GM23338 (cell line): ENCODE results near the gene MSH3. TPM values are rescaled to one million over a fixed set of nuclear protein-coding genes. Genes with fewer than 3 reads are reported as not detected.

Experiments
- ATAC-seq: fragments of 200-7000 bp; cut with Tn5 transposase; 3 replicates; pipeline ENCODE4 v1.9.1; 2020
- DNase-seq: peaks from one replicate; pipeline ENCODE4 v3.0.0-alpha.2; 2015; ENCODE audit warnings: low spot score
- H2AFZ ChIP-seq: fragments of 200-600 bp; sonication (generic); 2 replicates; pipeline ENCODE4 v1.8.0; 2016; ENCODE audit warnings: antibody characterized with exemption, mild to moderate bottlenecking, moderate library complexity
- H3F3A ChIP-seq: fragments of 200-600 bp; sonication (generic); replicated peaks from 2 replicates; pipeline ENCODE4 v1.8.0; 2017; ENCODE audit warnings: antibody characterized with exemption, mixed run types, low read depth
- H3K27ac ChIP-seq: fragments of 200-600 bp; sonication (generic); 2 replicates; pipeline ENCODE4 v1.6.1; 2016; ENCODE audit warnings: low read depth
- H3K27me3 ChIP-seq: fragments of 200-600 bp; sonication (generic); 2 replicates; pipeline ENCODE4 v1.8.0; 2016; ENCODE audit warnings: mild to moderate bottlenecking, mixed run types, moderate library complexity; ENCODE audit not compliant: insufficient read depth
- H3K36me3 ChIP-seq: fragments of 200-600 bp; sonication (generic); 2 replicates; pipeline ENCODE4 v1.8.0; 2016; ENCODE audit warnings: mild to moderate bottlenecking; ENCODE audit not compliant: insufficient read depth
- H3K4me1 ChIP-seq: fragments of 200-600 bp; sonication (generic); 2 replicates; pipeline ENCODE4 v1.8.0; 2016; ENCODE audit warnings: mild to moderate bottlenecking, moderate library complexity; ENCODE audit not compliant: insufficient read depth
- H3K4me2 ChIP-seq: fragments of 200-600 bp; sonication (generic); 2 replicates; pipeline ENCODE4 v1.7.1; 2017; ENCODE audit warnings: mixed run types
- H3K4me3 ChIP-seq: fragments of 200-600 bp; sonication (generic); 2 replicates; pipeline ENCODE4 v1.6.1; 2016; ENCODE audit warnings: mixed run types
- H3K79me2 ChIP-seq: fragments of 200-600 bp; sonication (generic); replicated peaks from 2 replicates; pipeline ENCODE4 v1.8.0; 2017; ENCODE audit warnings: mild to moderate bottlenecking; ENCODE audit not compliant: insufficient read depth
- H3K9me2 ChIP-seq: fragments of 200-600 bp; sonication (generic); 2 replicates; pipeline ENCODE4 v1.8.0; 2017; ENCODE audit not compliant: insufficient read depth
- H4K20me1 ChIP-seq: fragments of 200-600 bp; sonication (generic); replicated peaks from 2 replicates; pipeline ENCODE4 v1.8.0; 2017; ENCODE audit warnings: mild to moderate bottlenecking; ENCODE audit not compliant: insufficient read depth
- H3K27ac Mint-ChIP-seq: 2 replicates; pipeline ENCODE4 v1.8.0; 2020; ENCODE audit warnings: inconsistent platforms, mild to moderate bottlenecking, moderate library complexity, mixed read lengths
- H3K27me3 Mint-ChIP-seq: 3 replicates; pipeline ENCODE4 v1.8.0; 2022; ENCODE audit warnings: low read depth, mild to moderate bottlenecking, moderate library complexity, mixed read lengths, inconsistent platforms; ENCODE audit not compliant: insufficient read depth, poor library complexity
- H3K36me3 Mint-ChIP-seq: 3 replicates; pipeline ENCODE4 v1.8.0; 2021; ENCODE audit warnings: low read depth, mild to moderate bottlenecking, inconsistent platforms, moderate library complexity, mixed read lengths
- H3K4me1 Mint-ChIP-seq: 3 replicates; pipeline ENCODE4 v1.8.0; 2020; ENCODE audit warnings: mild to moderate bottlenecking, inconsistent platforms, mixed read lengths
- H3K4me3 Mint-ChIP-seq: 3 replicates; pipeline ENCODE4 v1.8.0; 2021; ENCODE audit warnings: moderate library complexity, mild to moderate bottlenecking, inconsistent platforms, mixed read lengths
- H3K9me3 Mint-ChIP-seq: 3 replicates; pipeline ENCODE4 v1.8.0; 2020; ENCODE audit warnings: moderate library complexity, mild to moderate bottlenecking, inconsistent platforms, mixed read lengths
- EZH2phosphoT487 ChIP-seq: fragments of 200-600 bp; sonication (generic); IDR thresholded peaks from one replicate; pipeline ENCODE4 v1.8.1; 2018; ENCODE audit warnings: antibody characterized with exemption; ENCODE audit not compliant: unreplicated experiment
- NANOG ChIP-seq: IDR thresholded peaks from 2 replicates; pipeline ENCODE4 v1.6.1; 2016; ENCODE audit warnings: antibody characterized with exemption, borderline replicate concordance
- STAT1 ChIP-seq: IDR thresholded peaks from one replicate; pipeline ENCODE4 v1.6.1; 2016; ENCODE audit warnings: antibody characterized with exemption; ENCODE audit not compliant: unreplicated experiment
- ZNF114 ChIP-seq: fragments of 250-450 bp; sonication (Bioruptor Pico); IDR thresholded peaks from 2 replicates; pipeline ENCODE4 v1.5.0; 2020; ENCODE audit warnings: mild to moderate bottlenecking, moderate library complexity
- ZNF331 ChIP-seq: fragments of 250-450 bp; sonication (Bioruptor Pico); IDR thresholded peaks from 2 replicates; pipeline ENCODE4 v1.5.0; 2020; ENCODE audit warnings: low read depth, mild to moderate bottlenecking, moderate library complexity
- polyA plus RNA-seq: library from polyadenylated mRNA; unstranded; fragments of >200 nt; fragmentation: Nextera tagmentation; extraction: Ambion mirVana; gene quantifications from 2 replicates; pipeline ENCODE4 v1.2.1, GENCODE V29; 2016
- total RNA-seq: library from RNA; depleted of rRNA; stranded (reverse); fragments of >200 nt; shearing (Covaris generic); gene quantifications from 2 replicates; pipeline ENCODE4 v1.2.3, GENCODE V29; 2014
- TF ChIP-seq, protein P1 (sequence below): fragments of 250-450 bp; sonication (Bioruptor Pico); IDR thresholded peaks from 2 replicates; pipeline ENCODE4 v1.5.0; 2020; ENCODE audit warnings: mild to moderate bottlenecking, moderate library complexity

Gene MSH3
- total and polyA plus RNA-seq, 2 experiments from 2014 or later, result 13.3 to 16.6 TPM

DNA sequence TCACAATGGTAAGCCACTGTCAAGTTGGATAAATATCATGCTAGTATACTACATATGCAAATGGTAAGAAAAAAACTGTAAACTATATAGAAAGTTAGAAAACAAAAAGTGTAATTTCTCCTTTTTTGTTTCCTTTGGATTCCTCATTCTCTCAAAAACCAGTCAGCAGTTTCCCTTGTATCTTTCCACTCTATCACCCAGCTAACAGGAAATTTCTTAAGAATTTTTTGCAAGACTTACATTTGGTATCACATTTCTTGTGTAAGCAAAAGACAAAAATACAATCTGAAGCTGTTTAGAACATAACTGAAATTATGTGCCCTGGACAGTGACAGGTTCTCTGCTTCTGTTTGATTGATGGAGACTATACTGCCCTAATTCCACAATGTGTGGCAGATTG, 25.2 kb upstream of the MSH3 start:
- no peak overlapping the region for H3K4me2 ChIP-seq
- H2AFZ ChIP-seq, result no peak overlapping the region
- TF ChIP-seq STAT1 (no peak), ZNF331 (CRISPR knock-in tag) (no peak), ZNF114 (CRISPR knock-in tag) (no peak), EZH2phosphoT487 (no peak), NANOG (no peak)
- TF ChIP-seq, protein P1, sequence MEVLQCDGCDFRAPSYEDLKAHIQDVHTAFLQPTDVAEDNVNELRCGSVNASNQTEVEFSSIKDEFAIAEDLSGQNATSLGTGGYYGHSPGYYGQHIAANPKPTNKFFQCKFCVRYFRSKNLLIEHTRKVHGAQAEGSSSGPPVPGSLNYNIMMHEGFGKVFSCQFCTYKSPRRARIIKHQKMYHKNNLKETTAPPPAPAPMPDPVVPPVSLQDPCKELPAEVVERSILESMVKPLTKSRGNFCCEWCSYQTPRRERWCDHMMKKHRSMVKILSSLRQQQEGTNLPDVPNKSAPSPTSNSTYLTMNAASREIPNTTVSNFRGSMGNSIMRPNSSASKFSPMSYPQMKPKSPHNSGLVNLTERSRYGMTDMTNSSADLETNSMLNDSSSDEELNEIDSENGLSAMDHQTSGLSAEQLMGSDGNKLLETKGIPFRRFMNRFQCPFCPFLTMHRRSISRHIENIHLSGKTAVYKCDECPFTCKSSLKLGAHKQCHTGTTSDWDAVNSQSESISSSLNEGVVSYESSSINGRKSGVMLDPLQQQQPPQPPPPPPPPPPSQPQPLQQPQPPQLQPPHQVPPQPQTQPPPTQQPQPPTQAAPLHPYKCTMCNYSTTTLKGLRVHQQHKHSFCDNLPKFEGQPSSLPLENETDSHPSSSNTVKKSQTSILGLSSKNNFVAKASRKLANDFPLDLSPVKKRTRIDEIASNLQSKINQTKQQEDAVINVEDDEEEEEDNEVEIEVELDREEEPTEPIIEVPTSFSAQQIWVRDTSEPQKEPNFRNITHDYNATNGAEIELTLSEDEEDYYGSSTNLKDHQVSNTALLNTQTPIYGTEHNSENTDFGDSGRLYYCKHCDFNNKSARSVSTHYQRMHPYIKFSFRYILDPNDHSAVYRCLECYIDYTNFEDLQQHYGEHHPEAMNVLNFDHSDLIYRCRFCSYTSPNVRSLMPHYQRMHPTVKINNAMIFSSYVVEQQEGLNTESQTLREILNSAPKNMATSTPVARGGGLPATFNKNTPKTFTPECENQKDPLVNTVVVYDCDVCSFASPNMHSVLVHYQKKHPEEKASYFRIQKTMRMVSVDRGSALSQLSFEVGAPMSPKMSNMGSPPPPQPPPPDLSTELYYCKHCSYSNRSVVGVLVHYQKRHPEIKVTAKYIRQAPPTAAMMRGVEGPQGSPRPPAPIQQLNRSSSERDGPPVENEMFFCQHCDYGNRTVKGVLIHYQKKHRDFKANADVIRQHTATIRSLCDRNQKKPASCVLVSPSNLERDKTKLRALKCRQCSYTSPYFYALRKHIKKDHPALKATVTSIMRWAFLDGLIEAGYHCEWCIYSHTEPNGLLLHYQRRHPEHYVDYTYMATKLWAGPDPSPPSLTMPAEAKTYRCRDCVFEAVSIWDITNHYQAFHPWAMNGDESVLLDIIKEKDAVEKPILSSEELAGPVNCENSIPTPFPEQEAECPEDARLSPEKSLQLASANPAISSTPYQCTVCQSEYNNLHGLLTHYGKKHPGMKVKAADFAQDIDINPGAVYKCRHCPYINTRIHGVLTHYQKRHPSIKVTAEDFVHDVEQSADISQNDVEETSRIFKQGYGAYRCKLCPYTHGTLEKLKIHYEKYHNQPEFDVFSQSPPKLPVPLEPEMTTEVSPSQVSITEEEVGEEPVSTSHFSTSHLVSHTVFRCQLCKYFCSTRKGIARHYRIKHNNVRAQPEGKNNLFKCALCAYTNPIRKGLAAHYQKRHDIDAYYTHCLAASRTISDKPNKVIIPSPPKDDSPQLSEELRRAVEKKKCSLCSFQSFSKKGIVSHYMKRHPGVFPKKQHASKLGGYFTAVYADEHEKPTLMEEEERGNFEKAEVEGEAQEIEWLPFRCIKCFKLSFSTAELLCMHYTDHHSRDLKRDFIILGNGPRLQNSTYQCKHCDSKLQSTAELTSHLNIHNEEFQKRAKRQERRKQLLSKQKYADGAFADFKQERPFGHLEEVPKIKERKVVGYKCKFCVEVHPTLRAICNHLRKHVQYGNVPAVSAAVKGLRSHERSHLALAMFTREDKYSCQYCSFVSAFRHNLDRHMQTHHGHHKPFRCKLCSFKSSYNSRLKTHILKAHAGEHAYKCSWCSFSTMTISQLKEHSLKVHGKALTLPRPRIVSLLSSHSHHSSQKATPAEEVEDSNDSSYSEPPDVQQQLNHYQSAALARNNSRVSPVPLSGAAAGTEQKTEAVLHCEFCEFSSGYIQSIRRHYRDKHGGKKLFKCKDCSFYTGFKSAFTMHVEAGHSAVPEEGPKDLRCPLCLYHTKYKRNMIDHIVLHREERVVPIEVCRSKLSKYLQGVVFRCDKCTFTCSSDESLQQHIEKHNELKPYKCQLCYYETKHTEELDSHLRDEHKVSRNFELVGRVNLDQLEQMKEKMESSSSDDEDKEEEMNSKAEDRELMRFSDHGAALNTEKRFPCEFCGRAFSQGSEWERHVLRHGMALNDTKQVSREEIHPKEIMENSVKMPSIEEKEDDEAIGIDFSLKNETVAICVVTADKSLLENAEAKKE, result no peak
- peaks cover 19% of the 10 kb centered on the region; the same call in 1 of the 2 replicates for H3K36me3 ChIP-seq
- H3K27me3 Mint-ChIP-seq, result no peaks in the 10 kb centered on the region
- no peaks in the 10 kb centered on the region for H3K79me2 ChIP-seq
- DNase-seq (no peak), ATAC-seq (no peak)
- H4K20me1 ChIP-seq, result no peaks in the 10 kb centered on the region
- H3K4me1 ChIP-seq, result no peaks in the 10 kb centered on the region
- no peaks in the 10 kb centered on the region for H3K9me2 ChIP-seq
- no peak overlapping the region for H3K27ac ChIP-seq
- H3K4me1 Mint-ChIP-seq, result no peaks in the 10 kb centered on the region
- H3K4me3 ChIP-seq, result no peak overlapping the region
- H3K9me3 Mint-ChIP-seq, result no peaks in the 10 kb centered on the region
- H3K27ac Mint-ChIP-seq, result no peak overlapping the region
- H3K36me3 Mint-ChIP-seq, result peaks cover 50% of the 10 kb centered on the region
- no peak overlapping the region for H3K4me3 Mint-ChIP-seq
- H3F3A ChIP-seq, result no peaks in the 10 kb centered on the region
- H3K27me3 ChIP-seq, result no peaks in the 10 kb centered on the region
